MM.1S (cell line): ENCODE data around the gene PHF23.

ENCODE experiments used
- CTCF ChIP-seq: fragments of 300-600 bp; sonication (generic); IDR thresholded peaks from 2 replicates; pipeline ENCODE4 v1.5.1; 2016; ENCODE audit warnings: antibody characterized with exemption, low read length, mixed read lengths
- EZH2 ChIP-seq: fragments of 300-600 bp; sonication (generic); optimal IDR thresholded peaks from 2 replicates; pipeline ENCODE3; 2017; ENCODE audit warnings: low read depth, mild to moderate bottlenecking, antibody characterized with exemption, low read length, mixed read lengths

- no peak for TF ChIP-seq EZH2
- TF ChIP-seq CTCF, result no peak
These were observed 35.9 kb downstream of the PHF23 start for GRCh38 chr17:7203391-7203790.
